ENCODE results near the gene C19orf38.
A peak's percentile ranks its signal among the peaks of the same experiment; 100 is the strongest.

The C19orf38 gene

DNA sequence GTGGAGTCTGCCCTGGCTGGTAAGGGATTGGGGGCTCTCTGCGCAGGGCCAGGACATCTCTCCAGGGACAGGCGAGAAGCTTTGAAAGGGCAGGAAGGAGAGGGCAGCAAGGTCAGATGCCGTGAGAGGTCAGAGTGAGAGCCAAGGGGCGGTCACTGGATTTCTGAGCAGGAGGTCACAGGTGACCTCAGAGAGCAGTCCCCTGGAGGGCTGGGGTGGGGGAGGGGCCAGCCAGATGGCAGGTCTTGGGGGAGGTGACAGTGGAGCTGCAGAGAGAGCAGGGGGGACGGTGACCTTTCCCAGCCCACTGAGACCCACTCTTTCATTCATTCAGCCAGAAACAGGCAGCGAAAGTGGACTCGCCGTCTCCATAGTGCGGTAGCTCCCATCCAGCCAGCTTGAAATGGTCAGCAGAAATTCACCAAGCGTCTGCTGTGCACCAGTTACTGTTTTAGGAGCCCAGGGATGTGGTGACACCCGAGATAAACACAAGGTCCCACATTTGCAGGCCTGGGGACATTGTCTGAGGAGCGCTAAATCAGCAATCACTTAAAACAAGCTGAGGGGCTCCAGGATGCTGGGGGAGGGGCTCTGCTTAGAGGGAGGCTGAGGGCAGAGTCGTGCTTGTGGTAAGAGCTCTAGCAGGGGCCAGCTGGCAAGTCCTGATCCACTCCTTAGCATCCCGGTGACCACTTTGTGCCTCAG, 33.3 kb downstream of the C19orf38 start:
- DNase-seq = no peak

DNA sequence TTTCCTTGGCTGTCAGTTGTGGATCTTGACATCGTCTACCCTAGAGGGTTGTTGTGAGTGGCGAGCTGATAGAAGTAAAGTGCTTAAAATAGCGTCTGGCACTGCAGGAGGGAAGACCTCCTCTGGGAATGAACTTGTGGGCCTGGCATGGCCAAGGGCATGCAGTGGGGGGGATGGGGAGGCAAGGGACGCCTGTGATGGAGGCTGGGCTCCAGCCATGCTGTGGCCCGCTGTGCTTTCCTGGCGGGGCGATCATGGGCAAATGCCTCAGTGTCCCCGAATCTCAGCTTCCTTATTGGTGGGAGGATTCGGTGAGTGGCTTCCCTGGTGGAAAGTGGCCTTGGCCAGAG, 33.9 kb downstream of the C19orf38 start:
- DNase-seq = no peak

GRCh38 chr19:10884274-10884673, 36.1 kb downstream of the C19orf38 start:
- DNase-seq = no peak

- DNase-seq = no peak
These were observed 37.3 kb downstream of the C19orf38 start for GRCh38 chr19:10885201-10886169.

GRCh38 chr19:10887616-10888367, 39.6 kb downstream of the C19orf38 start:
- DNase-seq = no peak

DNA sequence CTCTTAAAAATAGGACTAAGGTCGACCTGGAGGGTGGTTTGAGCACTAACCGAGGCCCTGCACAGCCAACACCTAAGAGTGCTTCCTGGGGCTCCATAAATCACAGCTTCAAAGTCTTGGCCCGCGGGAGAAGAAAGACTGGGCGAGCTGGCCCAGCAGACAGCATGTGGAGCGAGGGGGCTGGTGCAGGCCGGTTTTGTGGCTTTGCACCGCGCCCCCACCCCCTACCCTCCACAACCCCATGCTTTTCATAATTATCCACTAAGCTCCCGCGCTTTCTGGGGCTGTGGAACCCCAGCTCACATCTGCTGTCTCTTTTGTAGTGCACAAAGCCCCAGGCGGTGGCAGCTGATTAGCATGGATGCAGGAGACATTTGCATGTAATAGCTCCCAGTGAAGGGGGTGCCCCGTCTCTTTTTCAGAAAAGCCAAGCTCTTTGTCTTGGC, 40.2 kb downstream of the C19orf38 start:
- peak; percentile 38 for DNase-seq

DNA sequence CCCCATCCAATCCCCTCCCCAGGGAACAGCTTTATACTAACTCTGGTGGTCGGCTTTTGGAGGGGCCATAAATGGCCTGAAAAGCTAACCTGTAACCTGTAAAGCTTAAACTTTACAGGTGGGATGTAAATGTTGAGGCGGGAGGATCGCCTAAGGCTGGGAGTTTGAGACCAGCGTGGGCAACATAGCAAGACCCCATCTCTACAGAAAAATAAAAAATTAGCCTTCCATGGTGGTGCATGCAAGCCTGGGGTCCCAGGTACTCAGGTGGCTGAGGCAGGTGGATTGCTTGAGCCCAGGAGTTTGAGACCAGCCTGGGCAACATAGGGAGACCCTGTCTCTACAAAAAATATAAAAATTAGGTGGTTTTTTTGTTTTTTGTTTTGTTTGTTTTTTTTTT, 41.7 kb downstream of the C19orf38 start:
- DNase-seq = no peak

DNA sequence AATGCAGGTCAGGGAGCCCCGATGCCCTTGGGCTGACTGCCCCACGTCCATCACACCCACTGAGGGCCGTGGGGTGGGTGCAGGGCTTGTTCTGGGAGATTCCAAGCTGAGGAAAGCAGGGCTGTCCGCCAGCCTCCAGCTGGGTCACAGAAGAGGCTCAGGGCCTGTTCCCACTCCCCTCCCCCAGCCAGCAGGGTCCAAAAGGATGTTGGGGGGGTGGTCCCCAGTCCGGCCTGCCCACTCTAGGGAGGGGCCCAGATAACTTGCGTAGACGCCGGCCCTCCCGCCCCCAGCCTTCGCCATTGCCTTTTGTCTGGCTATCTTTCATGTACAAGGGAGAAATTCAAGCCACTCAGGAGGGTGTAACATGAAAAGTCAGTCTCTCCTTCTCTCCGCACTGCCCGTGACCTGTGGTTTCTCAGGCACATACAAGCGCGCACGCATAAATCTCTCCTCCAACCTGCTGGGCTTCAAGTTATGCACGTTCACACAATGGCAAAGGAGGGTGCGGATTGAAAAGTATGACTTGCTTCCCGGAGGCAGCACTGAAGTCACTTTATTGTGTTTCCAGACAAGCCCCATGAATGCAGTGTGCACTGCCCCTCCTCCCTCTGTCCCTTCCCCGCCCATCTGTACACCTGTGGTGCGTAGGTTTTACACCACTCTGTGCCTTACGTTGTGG, 43.3 kb downstream of the C19orf38 start:
- DNase-seq = peak; percentile 63

DNA sequence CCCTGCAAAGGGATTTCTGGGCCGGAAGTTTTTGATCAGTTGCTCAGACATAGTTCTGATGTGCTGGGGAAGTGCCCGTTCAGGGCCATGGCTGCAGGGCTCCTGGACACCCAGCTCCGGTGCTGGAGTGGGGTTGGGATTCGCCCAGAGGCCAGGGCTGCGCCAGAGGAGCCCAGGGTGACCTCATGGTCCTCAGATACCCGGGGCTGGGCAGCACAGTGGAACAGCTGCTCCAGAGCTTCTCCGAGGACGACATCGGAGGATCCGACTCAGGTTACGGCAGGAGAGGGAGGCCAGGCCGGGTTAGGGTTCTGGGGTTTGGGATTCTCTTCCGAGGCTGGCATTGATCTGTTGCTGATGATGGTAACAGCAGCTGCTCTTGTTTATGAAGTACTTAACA, 44.0 kb downstream of the C19orf38 start:
- no peak for DNase-seq

GRCh38 chr19:10894911-10895213, 46.6 kb downstream of the C19orf38 start:
- no peak for DNase-seq

DNA sequence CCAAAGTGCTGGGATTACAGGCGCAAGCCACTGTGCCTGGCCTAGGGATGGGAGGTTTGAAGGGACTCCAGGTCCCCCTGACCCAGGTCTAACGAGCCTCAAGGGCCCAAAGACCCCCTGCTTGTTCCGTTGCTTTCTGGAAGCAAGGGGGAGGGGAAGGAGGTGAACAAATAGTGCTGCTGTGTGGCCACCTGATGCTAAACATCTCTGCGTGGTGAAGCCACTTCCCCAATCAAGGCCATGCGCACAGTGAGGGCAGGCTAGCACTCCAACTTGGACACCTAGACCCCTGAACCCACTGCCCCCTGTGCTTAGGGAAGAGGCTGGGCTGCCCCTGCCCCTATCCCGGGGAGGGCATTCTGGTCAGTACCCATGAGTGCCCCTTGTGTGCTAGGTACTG, 47.1 kb downstream of the C19orf38 start:
- DNase-seq = no peak

DNA sequence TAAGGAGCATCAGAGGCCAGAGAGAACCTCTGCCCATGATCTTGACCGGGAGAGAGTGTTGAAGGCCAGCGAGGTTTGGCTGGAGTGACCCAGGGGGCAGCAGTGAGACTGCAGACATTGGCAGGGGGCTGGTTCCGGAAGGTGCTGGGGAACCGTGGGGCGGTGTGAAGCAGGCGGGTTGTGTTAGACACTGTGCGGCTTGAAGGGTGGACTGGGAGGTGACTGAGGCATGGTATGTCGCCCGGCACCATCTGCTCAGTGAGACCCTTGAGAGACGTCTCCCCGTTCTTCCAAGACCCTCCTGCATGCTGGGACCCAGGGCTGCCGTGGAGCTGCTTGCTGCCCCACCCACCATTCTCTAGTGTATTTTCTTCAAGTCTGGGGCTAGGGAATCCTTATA, 47.7 kb downstream of the C19orf38 start:
- DNase-seq = no peak

DNA sequence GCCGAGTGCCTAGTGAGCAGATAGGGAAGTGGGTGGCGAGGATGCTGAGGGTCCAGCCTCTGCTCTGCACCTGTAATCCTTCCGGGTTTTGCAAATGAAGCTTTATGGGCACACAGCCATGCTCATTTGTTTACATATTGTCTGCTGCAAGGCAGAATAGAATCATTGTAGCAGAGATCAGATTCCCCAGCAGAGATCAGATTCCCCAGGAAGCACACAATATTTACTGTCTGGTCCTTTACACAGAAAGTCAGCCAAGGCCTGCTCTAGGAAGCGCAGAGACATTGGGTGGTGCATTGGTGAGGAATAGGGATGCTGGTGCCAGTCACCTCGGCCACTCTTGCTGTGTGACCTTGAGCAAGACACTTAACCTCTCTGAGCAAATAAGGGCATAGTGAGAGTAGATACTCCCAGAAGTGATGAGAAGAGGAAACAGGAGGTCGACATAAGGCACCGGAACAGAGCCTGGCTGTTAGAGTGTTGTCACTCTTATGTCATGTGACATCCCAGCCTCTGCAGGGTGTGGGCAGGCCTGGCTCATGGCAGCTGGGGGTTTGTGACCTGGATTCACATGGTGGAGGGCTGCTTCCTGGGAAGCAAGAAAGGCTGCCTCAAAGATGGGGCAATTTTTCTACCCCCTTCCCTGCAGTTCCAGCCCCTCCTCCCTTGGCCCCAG, 48.8 kb downstream of the C19orf38 start:
- DNase-seq = no peak

- no peak for DNase-seq
These were observed 50.4 kb downstream of the C19orf38 start for GRCh38 chr19:10898633-10899032.

GRCh38 chr19:10899151-10899653, 51.0 kb downstream of the C19orf38 start:
- no peak for DNase-seq

- DNase-seq = no peak
These were observed 59.7 kb downstream of the C19orf38 start for GRCh38 chr19:10907925-10908324.

- DNase-seq = no peak
These were observed 60.3 kb downstream of the C19orf38 start for GRCh38 chr19:10908380-10908960.

DNA sequence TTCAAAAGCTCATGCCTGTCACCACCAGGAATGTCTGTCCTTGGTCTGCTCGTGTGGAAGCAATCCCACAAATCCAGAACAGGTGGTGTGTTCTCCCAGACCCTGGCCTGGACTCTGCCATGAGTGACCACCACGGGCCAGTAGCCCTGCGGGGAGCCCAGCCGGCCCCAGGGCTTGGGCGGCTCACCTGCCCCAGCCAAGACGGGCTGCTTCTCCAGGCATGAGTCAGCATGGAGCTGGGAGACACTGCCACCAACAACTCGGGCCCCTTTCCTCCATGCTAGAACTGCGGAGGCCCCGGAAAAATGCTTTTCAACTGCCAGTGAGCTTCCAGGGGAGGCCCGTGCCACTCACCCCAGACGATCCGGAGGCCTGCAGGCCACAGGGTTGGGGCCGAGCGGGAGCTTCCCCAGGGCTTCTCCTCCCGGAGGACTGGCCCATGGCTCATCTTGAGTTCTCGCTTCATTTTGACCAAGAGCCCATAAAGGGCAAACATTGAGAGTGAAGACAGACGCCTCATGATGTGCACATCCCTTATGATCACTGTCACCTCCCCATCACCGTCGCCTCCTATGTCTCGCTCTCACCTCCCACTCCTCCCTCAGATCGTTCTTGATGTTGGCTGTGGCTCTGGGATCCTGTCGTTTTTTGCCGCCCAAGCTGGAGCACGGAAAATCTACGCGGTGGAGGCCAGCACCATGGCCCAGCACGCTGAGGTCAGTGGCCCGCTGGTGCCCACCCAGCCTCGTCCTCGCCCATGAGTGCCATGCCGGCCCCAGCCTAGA, 63.6 kb downstream of the C19orf38 start:
- no peak for DNase-seq

- DNase-seq = no peak
These were observed 64.4 kb downstream of the C19orf38 start for GRCh38 chr19:10912619-10913018.

DNA sequence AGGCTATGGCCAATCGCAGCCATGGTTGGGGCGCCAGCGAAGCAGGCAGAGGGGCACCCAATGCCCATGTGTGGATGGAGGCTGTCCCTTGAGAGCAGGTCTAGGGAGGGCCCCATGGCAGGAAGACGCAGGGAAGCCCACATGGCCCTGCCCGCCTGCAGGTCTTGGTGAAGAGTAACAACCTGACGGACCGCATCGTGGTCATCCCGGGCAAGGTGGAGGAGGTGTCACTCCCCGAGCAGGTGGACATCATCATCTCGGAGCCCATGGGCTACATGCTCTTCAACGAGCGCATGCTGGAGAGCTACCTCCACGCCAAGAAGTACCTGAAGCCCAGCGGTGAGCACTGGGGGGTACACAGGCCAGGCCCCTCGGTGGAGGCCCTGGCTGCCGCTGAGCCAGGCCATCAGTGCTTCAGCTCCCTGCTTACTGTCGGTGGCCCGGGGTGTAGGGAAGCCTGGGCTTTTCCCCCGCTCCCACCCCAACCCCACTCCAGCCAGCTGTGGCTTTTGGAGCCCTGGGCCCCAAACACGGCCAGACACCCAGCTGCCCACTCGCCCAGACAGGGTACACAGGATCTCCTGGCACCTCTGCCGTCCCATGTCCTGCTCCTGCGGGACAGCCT, 65.6 kb downstream of the C19orf38 start:
- DNase-seq = no peak
